ENCODE data around the gene LCAT. TPM values are rescaled to one million over a fixed set of nuclear protein-coding genes. Genes with fewer than 3 reads are reported as not detected.

Gene LCAT
- total and polyA plus RNA-seq, 2 experiments from 2014 or later, result 13.7 to 18.9 TPM

GRCh38 chr16:67977469-67978227, 33.7 kb upstream of the LCAT start (continued):
- TF ChIP-seq REST (IDR thresholded peaks at IDR 0.05; ENCODE audit: unreplicated experiment) (no peak), ZNF114 (CRISPR knock-in tag; IDR thresholded peaks at IDR 0.05) (no peak), EZH2phosphoT487 (IDR thresholded peaks at IDR 0.05; ENCODE audit: unreplicated experiment) (no peak), ZNF331 (CRISPR knock-in tag; IDR thresholded peaks at IDR 0.05; ENCODE audit: low read depth) (no peak), STAT1 (IDR thresholded peaks at IDR 0.05; ENCODE audit: unreplicated experiment) (no peak), NANOG (IDR thresholded peaks at IDR 0.05; ENCODE audit: borderline replicate concordance) (no peak), JUNB (IDR thresholded peaks at IDR 0.05; ENCODE audit: unreplicated experiment) (no peak), EZH2 (IDR thresholded peaks at IDR 0.05; ENCODE audit: low read depth, unreplicated experiment) (no peak), CTCF (conservative IDR thresholded peaks at IDR 0.05; ENCODE audit: low read depth in 2 of 2) (no peak), CREB1 (CRISPR knock-in tag; IDR thresholded peaks at IDR 0.05; ENCODE audit: low read depth) (no peak)
- TF ChIP-seq, protein P1, sequence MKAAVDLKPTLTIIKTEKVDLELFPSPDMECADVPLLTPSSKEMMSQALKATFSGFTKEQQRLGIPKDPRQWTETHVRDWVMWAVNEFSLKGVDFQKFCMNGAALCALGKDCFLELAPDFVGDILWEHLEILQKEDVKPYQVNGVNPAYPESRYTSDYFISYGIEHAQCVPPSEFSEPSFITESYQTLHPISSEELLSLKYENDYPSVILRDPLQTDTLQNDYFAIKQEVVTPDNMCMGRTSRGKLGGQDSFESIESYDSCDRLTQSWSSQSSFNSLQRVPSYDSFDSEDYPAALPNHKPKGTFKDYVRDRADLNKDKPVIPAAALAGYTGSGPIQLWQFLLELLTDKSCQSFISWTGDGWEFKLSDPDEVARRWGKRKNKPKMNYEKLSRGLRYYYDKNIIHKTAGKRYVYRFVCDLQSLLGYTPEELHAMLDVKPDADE (IDR thresholded peaks at IDR 0.05), result no peak

- no peaks in the 10 kb centered on the region for H3K27me3 ChIP-seq (ENCODE audit: insufficient read depth)
- H3K4me1 Mint-ChIP-seq, result no peaks in the 10 kb centered on the region; the same call in 2 of the 3 replicates
- H3K27ac Mint-ChIP-seq, result no peak overlapping the region
- H3K79me2 ChIP-seq (replicated peaks; ENCODE audit: insufficient read depth), result no peaks in the 10 kb centered on the region
- no peak overlapping the region for H3K4me3 Mint-ChIP-seq
- peaks cover 9% of the 10 kb centered on the region for H3K27me3 Mint-ChIP-seq (ENCODE audit: insufficient read depth, low read depth, poor library complexity)
- DNase-seq (ENCODE audit: low spot score) (no peak), ATAC-seq (no peak)
- no peak overlapping the region for H3K4me2 ChIP-seq
- H3K4me3 ChIP-seq, result no peak overlapping the region
- H3K9me3 Mint-ChIP-seq, result no peaks in the 10 kb centered on the region
- no peaks in the 10 kb centered on the region for H3K4me1 ChIP-seq (ENCODE audit: insufficient read depth)
- H2AFZ ChIP-seq, result no peak overlapping the region
- no peaks in the 10 kb centered on the region for H3F3A ChIP-seq (replicated peaks; ENCODE audit: low read depth)
- H3K27ac ChIP-seq (ENCODE audit: low read depth), result no peak overlapping the region
- H3K36me3 ChIP-seq (ENCODE audit: insufficient read depth), result no peaks in the 10 kb centered on the region
- H4K20me1 ChIP-seq (replicated peaks; ENCODE audit: insufficient read depth), result no peaks in the 10 kb centered on the region
- no peaks in the 10 kb centered on the region for H3K9me2 ChIP-seq (ENCODE audit: insufficient read depth)
- H3K36me3 Mint-ChIP-seq (ENCODE audit: low read depth), result no peaks in the 10 kb centered on the region
- no peak for TF ChIP-seq EZH2phosphoT487 (IDR thresholded peaks at IDR 0.05; ENCODE audit: unreplicated experiment)
- TF ChIP-seq, protein P2, sequence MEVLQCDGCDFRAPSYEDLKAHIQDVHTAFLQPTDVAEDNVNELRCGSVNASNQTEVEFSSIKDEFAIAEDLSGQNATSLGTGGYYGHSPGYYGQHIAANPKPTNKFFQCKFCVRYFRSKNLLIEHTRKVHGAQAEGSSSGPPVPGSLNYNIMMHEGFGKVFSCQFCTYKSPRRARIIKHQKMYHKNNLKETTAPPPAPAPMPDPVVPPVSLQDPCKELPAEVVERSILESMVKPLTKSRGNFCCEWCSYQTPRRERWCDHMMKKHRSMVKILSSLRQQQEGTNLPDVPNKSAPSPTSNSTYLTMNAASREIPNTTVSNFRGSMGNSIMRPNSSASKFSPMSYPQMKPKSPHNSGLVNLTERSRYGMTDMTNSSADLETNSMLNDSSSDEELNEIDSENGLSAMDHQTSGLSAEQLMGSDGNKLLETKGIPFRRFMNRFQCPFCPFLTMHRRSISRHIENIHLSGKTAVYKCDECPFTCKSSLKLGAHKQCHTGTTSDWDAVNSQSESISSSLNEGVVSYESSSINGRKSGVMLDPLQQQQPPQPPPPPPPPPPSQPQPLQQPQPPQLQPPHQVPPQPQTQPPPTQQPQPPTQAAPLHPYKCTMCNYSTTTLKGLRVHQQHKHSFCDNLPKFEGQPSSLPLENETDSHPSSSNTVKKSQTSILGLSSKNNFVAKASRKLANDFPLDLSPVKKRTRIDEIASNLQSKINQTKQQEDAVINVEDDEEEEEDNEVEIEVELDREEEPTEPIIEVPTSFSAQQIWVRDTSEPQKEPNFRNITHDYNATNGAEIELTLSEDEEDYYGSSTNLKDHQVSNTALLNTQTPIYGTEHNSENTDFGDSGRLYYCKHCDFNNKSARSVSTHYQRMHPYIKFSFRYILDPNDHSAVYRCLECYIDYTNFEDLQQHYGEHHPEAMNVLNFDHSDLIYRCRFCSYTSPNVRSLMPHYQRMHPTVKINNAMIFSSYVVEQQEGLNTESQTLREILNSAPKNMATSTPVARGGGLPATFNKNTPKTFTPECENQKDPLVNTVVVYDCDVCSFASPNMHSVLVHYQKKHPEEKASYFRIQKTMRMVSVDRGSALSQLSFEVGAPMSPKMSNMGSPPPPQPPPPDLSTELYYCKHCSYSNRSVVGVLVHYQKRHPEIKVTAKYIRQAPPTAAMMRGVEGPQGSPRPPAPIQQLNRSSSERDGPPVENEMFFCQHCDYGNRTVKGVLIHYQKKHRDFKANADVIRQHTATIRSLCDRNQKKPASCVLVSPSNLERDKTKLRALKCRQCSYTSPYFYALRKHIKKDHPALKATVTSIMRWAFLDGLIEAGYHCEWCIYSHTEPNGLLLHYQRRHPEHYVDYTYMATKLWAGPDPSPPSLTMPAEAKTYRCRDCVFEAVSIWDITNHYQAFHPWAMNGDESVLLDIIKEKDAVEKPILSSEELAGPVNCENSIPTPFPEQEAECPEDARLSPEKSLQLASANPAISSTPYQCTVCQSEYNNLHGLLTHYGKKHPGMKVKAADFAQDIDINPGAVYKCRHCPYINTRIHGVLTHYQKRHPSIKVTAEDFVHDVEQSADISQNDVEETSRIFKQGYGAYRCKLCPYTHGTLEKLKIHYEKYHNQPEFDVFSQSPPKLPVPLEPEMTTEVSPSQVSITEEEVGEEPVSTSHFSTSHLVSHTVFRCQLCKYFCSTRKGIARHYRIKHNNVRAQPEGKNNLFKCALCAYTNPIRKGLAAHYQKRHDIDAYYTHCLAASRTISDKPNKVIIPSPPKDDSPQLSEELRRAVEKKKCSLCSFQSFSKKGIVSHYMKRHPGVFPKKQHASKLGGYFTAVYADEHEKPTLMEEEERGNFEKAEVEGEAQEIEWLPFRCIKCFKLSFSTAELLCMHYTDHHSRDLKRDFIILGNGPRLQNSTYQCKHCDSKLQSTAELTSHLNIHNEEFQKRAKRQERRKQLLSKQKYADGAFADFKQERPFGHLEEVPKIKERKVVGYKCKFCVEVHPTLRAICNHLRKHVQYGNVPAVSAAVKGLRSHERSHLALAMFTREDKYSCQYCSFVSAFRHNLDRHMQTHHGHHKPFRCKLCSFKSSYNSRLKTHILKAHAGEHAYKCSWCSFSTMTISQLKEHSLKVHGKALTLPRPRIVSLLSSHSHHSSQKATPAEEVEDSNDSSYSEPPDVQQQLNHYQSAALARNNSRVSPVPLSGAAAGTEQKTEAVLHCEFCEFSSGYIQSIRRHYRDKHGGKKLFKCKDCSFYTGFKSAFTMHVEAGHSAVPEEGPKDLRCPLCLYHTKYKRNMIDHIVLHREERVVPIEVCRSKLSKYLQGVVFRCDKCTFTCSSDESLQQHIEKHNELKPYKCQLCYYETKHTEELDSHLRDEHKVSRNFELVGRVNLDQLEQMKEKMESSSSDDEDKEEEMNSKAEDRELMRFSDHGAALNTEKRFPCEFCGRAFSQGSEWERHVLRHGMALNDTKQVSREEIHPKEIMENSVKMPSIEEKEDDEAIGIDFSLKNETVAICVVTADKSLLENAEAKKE (CRISPR knock-in tag; IDR thresholded peaks at IDR 0.05), result no peak
- TF ChIP-seq POLR2AphosphoS5 (IDR thresholded peaks at IDR 0.05; ENCODE audit: low read depth), result no peak
- TF ChIP-seq EZH2 (IDR thresholded peaks at IDR 0.05; ENCODE audit: low read depth, unreplicated experiment), result no peak
Observed at GRCh38 chr16:67977005-67977404, 33.1 kb upstream of the LCAT start.

Measured in GM23338 (cell line).